ENCODE results near the gene IL23A. TPM values are rescaled to one million over a fixed set of nuclear protein-coding genes. Genes with fewer than 3 reads are reported as not detected.
A peak's percentile ranks its signal among the peaks of the same experiment; 100 is the strongest.

Gene IL23A
- total and polyA plus RNA-seq, 2 of the 13 experiments (the other 11 are each of a cell fraction or from before 2014, with no cell fraction given), result 0.33 to 0.35 TPM

DNA sequence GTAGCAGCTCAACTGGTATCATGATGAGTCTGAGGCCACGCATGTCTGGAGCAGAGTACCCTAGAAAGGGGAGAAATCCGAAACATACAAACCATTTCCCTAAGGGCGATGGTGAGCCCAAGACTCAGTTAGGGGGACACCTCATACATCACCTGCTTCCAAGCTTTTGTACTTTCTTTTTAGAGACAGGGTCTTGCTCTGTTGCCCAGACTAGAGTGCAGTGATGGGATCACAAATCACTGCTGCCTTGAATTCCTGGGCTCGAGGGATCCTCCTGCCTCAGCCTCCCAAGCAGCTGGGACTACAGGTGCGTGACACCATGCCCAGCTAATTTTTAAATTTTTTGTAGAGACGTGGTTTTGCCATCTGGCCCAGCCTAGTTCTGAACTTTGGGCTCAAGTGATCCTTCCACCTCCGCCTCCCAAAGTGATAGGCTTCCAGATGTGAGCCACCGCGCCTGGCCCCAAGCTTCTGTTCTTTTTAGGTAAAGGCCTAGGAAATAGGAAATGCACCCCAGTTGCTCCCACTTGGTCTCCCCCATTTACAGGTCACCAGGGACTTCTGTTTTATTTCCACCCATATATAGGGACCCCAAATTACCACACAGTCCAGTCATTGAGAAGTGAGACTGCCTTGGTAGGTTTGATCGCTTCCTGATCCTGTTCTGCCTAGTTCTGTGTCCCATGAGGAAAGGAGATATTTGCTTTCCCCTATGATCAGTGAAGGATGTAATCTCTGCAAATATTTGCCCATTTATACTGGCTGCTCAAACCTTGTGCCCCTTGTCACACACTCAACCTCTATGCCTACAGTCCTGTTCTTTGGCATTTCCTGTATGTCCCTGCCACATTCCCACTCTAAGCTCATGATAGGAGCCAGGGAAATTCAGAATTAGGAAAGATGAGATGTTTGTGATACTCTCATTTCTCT is 23.7 kb downstream of the IL23A start, which contains the start of gene APOF (continued):
- TF ChIP-seq IKZF5 (CRISPR knock-in tag; IDR thresholded peaks at IDR 0.05) (peak; percentile 56; the same call in 1 of the 2 replicates), NCOR1 (IDR thresholded peaks at IDR 0.05; ENCODE audit: borderline replicate concordance, low read length) (no peak; the same call in 1 of the 2 replicates), ASH2L (IDR thresholded peaks at IDR 0.05; ENCODE audit: insufficient read length, low read depth, low read length) (peak; percentile 24), ZNF777 (CRISPR knock-in tag; IDR thresholded peaks at IDR 0.05) (no peak), PHF8 (CRISPR knock-in tag; IDR thresholded peaks at IDR 0.05) (no peak), ZNF672 (CRISPR knock-in tag; IDR thresholded peaks at IDR 0.05) (no peak), ZNF354B (CRISPR knock-in tag; IDR thresholded peaks at IDR 0.05) (no peak)
- TF ChIP-seq, protein P1, sequence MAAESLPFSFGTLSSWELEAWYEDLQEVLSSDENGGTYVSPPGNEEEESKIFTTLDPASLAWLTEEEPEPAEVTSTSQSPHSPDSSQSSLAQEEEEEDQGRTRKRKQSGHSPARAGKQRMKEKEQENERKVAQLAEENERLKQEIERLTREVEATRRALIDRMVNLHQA (CRISPR knock-in tag; IDR thresholded peaks at IDR 0.05), result no peak
- TF ChIP-seq, protein P2, sequence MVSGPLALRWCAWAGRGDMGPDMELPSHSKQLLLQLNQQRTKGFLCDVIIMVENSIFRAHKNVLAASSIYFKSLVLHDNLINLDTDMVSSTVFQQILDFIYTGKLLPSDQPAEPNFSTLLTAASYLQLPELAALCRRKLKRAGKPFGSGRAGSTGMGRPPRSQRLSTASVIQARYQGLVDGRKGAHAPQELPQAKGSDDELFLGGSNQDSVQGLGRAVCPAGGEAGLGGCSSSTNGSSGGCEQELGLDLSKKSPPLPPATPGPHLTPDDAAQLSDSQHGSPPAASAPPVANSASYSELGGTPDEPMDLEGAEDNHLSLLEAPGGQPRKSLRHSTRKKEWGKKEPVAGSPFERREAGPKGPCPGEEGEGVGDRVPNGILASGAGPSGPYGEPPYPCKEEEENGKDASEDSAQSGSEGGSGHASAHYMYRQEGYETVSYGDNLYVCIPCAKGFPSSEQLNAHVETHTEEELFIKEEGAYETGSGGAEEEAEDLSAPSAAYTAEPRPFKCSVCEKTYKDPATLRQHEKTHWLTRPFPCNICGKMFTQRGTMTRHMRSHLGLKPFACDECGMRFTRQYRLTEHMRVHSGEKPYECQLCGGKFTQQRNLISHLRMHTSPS (CRISPR knock-in tag; IDR thresholded peaks at IDR 0.05; ENCODE audit: low read depth), result peak; percentile 94
- TF ChIP-seq, protein P3, sequence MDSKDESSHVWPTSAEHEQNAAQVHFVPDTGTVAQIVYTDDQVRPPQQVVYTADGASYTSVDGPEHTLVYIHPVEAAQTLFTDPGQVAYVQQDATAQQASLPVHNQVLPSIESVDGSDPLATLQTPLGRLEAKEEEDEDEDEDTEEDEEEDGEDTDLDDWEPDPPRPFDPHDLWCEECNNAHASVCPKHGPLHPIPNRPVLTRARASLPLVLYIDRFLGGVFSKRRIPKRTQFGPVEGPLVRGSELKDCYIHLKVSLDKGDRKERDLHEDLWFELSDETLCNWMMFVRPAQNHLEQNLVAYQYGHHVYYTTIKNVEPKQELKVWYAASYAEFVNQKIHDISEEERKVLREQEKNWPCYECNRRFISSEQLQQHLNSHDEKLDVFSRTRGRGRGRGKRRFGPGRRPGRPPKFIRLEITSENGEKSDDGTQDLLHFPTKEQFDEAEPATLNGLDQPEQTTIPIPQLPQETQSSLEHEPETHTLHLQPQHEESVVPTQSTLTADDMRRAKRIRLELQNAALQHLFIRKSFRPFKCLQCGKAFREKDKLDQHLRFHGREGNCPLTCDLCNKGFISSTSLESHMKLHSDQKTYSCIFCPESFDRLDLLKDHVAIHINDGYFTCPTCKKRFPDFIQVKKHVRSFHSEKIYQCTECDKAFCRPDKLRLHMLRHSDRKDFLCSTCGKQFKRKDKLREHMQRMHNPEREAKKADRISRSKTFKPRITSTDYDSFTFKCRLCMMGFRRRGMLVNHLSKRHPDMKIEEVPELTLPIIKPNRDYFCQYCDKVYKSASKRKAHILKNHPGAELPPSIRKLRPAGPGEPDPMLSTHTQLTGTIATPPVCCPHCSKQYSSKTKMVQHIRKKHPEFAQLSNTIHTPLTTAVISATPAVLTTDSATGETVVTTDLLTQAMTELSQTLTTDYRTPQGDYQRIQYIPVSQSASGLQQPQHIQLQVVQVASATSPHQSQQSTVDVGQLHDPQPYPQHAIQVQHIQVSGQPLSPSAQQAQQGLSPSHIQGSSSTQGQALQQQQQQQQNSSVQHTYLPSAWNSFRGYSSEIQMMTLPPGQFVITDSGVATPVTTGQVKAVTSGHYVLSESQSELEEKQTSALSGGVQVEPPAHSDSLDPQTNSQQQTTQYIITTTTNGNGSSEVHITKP (CRISPR knock-in tag; IDR thresholded peaks at IDR 0.05; ENCODE audit: low read depth), result no peak
- TF ChIP-seq, protein P4, sequence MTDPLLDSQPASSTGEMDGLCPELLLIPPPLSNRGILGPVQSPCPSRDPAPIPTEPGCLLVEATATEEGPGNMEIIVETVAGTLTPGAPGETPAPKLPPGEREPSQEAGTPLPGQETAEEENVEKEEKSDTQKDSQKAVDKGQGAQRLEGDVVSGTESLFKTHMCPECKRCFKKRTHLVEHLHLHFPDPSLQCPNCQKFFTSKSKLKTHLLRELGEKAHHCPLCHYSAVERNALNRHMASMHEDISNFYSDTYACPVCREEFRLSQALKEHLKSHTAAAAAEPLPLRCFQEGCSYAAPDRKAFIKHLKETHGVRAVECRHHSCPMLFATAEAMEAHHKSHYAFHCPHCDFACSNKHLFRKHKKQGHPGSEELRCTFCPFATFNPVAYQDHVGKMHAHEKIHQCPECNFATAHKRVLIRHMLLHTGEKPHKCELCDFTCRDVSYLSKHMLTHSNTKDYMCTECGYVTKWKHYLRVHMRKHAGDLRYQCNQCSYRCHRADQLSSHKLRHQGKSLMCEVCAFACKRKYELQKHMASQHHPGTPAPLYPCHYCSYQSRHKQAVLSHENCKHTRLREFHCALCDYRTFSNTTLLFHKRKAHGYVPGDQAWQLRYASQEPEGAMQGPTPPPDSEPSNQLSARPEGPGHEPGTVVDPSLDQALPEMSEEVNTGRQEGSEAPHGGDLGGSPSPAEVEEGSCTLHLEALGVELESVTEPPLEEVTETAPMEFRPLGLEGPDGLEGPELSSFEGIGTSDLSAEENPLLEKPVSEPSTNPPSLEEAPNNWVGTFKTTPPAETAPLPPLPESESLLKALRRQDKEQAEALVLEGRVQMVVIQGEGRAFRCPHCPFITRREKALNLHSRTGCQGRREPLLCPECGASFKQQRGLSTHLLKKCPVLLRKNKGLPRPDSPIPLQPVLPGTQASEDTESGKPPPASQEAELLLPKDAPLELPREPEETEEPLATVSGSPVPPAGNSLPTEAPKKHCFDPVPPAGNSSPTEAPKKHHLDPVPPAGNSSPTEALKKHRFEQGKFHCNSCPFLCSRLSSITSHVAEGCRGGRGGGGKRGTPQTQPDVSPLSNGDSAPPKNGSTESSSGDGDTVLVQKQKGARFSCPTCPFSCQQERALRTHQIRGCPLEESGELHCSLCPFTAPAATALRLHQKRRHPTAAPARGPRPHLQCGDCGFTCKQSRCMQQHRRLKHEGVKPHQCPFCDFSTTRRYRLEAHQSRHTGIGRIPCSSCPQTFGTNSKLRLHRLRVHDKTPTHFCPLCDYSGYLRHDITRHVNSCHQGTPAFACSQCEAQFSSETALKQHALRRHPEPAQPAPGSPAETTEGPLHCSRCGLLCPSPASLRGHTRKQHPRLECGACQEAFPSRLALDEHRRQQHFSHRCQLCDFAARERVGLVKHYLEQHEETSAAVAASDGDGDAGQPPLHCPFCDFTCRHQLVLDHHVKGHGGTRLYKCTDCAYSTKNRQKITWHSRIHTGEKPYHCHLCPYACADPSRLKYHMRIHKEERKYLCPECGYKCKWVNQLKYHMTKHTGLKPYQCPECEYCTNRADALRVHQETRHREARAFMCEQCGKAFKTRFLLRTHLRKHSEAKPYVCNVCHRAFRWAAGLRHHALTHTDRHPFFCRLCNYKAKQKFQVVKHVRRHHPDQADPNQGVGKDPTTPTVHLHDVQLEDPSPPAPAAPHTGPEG (CRISPR knock-in tag; IDR thresholded peaks at IDR 0.05), result no peak

Data from HepG2 (cell line).